WTC11 (cell line): ENCODE results near the gene MCCC2. TPM values are rescaled to one million over a fixed set of nuclear protein-coding genes. Genes with fewer than 3 reads are reported as not detected.
"Not testable (repeated sequence)": the region's sequence is repeated elsewhere in the genome, so short reads cannot be mapped to it uniquely, and the experiment has no call there.

ENCODE experiments used
- ATAC-seq: fragments of 200-7000 bp; cut with Tn5 transposase; 2 replicates; pipeline ENCODE4 v1.10.0; 2021; ENCODE audit warnings: mild to moderate bottlenecking, moderate library complexity
- CTCF ChIA-PET: fragments of 300-600 bp; sonication (Branson Sonifier 250); formaldehyde crosslinking; loops from one replicate; lab custom pipeline; 2021; ENCODE audit warnings: antibody characterized with exemption; lab: Charles Lee
- POLR2A ChIA-PET: fragments of 350-600 bp; sonication (Branson Sonifier 250); formaldehyde crosslinking; loops from one replicate; lab custom pipeline; 2021; ENCODE audit warnings: antibody characterized with exemption; lab: Charles Lee
- DNase-seq: peaks from one replicate; pipeline ENCODE4 v3.0.0; 2021; ENCODE audit warnings: low spot score
- H3K27ac Mint-ChIP-seq: 2 replicates; pipeline ENCODE4 v1.8.0; 2021; ENCODE audit warnings: mixed read lengths
- H3K27me3 Mint-ChIP-seq: 2 replicates; pipeline ENCODE4 v1.8.0; 2021; ENCODE audit warnings: low read depth, mild to moderate bottlenecking, moderate library complexity, mixed read lengths
- H3K36me3 Mint-ChIP-seq: 2 replicates; pipeline ENCODE4 v1.8.0; 2021; ENCODE audit warnings: mixed read lengths
- H3K4me1 Mint-ChIP-seq: 2 replicates; pipeline ENCODE4 v1.8.0; 2022; ENCODE audit warnings: mixed read lengths
- H3K4me3 Mint-ChIP-seq: 2 replicates; pipeline ENCODE4 v1.8.0; 2021; ENCODE audit warnings: mild to moderate bottlenecking, moderate library complexity, mixed read lengths
- H3K9me3 Mint-ChIP-seq: 2 replicates; pipeline ENCODE4 v1.8.0; 2021; ENCODE audit warnings: mixed read lengths
- ARID4B ChIP-seq: sonication (generic); formaldehyde crosslinking; IDR thresholded peaks from 2 replicates; pipeline ENCODE4 v1.8.0; 2023; ENCODE audit warnings: missing genetic modification reagents, mild to moderate bottlenecking, borderline replicate concordance
- ATF6 ChIP-seq: sonication (generic); formaldehyde crosslinking; IDR thresholded peaks from 2 replicates; pipeline ENCODE4 v1.8.1; 2023; ENCODE audit warnings: mild to moderate bottlenecking, missing genetic modification reagents
- CBFB ChIP-seq: sonication (generic); formaldehyde crosslinking; IDR thresholded peaks from 2 replicates; pipeline ENCODE4 v1.8.1; 2022; ENCODE audit warnings: mild to moderate bottlenecking, low read depth, missing genetic modification reagents
- CTCF ChIP-seq: fragments of 200-600 bp; IDR thresholded peaks from 2 replicates; pipeline ENCODE4 v1.8.0; 2022; ENCODE audit warnings: antibody characterized with exemption
- E2F1 ChIP-seq: sonication (generic); formaldehyde crosslinking; IDR thresholded peaks from 2 replicates; pipeline ENCODE4 v1.8.0; 2022; ENCODE audit warnings: mild to moderate bottlenecking, missing genetic modification reagents
- E2F4 ChIP-seq: sonication (generic); formaldehyde crosslinking; IDR thresholded peaks from 2 replicates; pipeline ENCODE4 v1.8.1; 2022; ENCODE audit warnings: low read depth, mild to moderate bottlenecking, moderate library complexity, missing genetic modification reagents, borderline replicate concordance
- ETV6 ChIP-seq: sonication (generic); formaldehyde crosslinking; IDR thresholded peaks from 2 replicates; pipeline ENCODE4 v1.8.1; 2022; ENCODE audit warnings: mild to moderate bottlenecking, missing genetic modification reagents
- FOXK1 ChIP-seq: sonication (generic); formaldehyde crosslinking; IDR thresholded peaks from 2 replicates; pipeline ENCODE4 v1.8.0; 2022; ENCODE audit warnings: mild to moderate bottlenecking, moderate library complexity, missing genetic modification reagents
- FOXP1 ChIP-seq: sonication (generic); formaldehyde crosslinking; IDR thresholded peaks from 2 replicates; pipeline ENCODE4 v1.8.0; 2022; ENCODE audit warnings: missing genetic modification reagents, mild to moderate bottlenecking, moderate library complexity, borderline replicate concordance
- FOXP4 ChIP-seq: sonication (generic); formaldehyde crosslinking; IDR thresholded peaks from 2 replicates; pipeline ENCODE4 v1.8.0; 2022; ENCODE audit warnings: mild to moderate bottlenecking, missing genetic modification reagents
- GRHL2 ChIP-seq: fragments of 250-450 bp; sonication (Bioruptor Pico); IDR thresholded peaks from 2 replicates; pipeline ENCODE4 v1.8.0; 2022; ENCODE audit warnings: mild to moderate bottlenecking, moderate library complexity; ENCODE audit not compliant: insufficient replicate concordance, severe bottlenecking
- MYBL2 ChIP-seq: sonication (generic); formaldehyde crosslinking; IDR thresholded peaks from 2 replicates; pipeline ENCODE4 v1.8.1; 2023; ENCODE audit warnings: mild to moderate bottlenecking, moderate library complexity, missing genetic modification reagents
- NR1H2 ChIP-seq: sonication (generic); formaldehyde crosslinking; IDR thresholded peaks from 2 replicates; pipeline ENCODE4 v1.9.0; 2021; ENCODE audit warnings: mild to moderate bottlenecking, moderate library complexity, missing genetic modification reagents
- NR3C1 ChIP-seq: sonication (generic); formaldehyde crosslinking; conservative IDR thresholded peaks from 2 replicates; pipeline ENCODE4 v1.8.1; 2023; ENCODE audit warnings: low read depth, mild to moderate bottlenecking, missing genetic modification reagents
- TCF7 ChIP-seq: sonication (generic); formaldehyde crosslinking; IDR thresholded peaks from 2 replicates; pipeline ENCODE4 v1.8.0; 2022; ENCODE audit warnings: mild to moderate bottlenecking, low read depth, missing genetic modification reagents, moderate library complexity
- ZNF121 ChIP-seq: sonication (generic); formaldehyde crosslinking; IDR thresholded peaks from 2 replicates; pipeline ENCODE4 v1.8.0; 2023; ENCODE audit warnings: missing genetic modification reagents
- ZNF416 ChIP-seq: fragments of 250-450 bp; sonication (Bioruptor Pico); IDR thresholded peaks from 2 replicates; pipeline ENCODE4 v1.9.0; 2021; ENCODE audit warnings: mild to moderate bottlenecking, inconsistent platforms
- ZNF512 ChIP-seq: sonication (generic); formaldehyde crosslinking; IDR thresholded peaks from 2 replicates; pipeline ENCODE4 v1.8.1; 2022; ENCODE audit warnings: missing genetic modification reagents, borderline replicate concordance
- total RNA-seq: library from RNA; stranded (reverse); gene quantifications from 3 replicates; pipeline ENCODE4 v1.2.3, GENCODE V29; 2021

Gene MCCC2
- total RNA-seq, 1 experiment from 2014 or later, result 65.0 TPM

- Mint-ChIP-seq H3K9me3 (peaks cover 10% of the 10 kb centered on the region), H3K36me3 (peaks cover 41% of the 10 kb centered on the region)
- CTCF ChIA-PET, result interaction anchor here (1.2 kb wide), 1 partner anchor 9 kb away, joined by 3 read pairs; no protein-coding TSS in a partner anchor
- POLR2A ChIA-PET, H3K27me3 Mint-ChIP-seq, H3K27ac Mint-ChIP-seq, H3K4me1 Mint-ChIP-seq, ATAC-seq, H3K4me3 Mint-ChIP-seq, DNase-seq: not testable (repeated sequence)
These were observed 22.8 kb downstream of the MCCC2 start for GRCh38 chr5:71609916-71610315.

- TF ChIP-seq NR1H2 (CRISPR knock-in tag) (no peak), ZNF416 (CRISPR knock-in tag) (no peak), E2F1 (no peak), CBFB (CRISPR knock-in tag) (no peak), CTCF (no peak), FOXP1 (CRISPR knock-in tag) (no peak), MYBL2 (CRISPR knock-in tag) (no peak), GRHL2 (CRISPR knock-in tag) (no peak), ARID4B (CRISPR knock-in tag) (no peak), ETV6 (CRISPR knock-in tag) (no peak), ZNF121 (CRISPR knock-in tag) (no peak), ZNF512 (CRISPR knock-in tag) (no peak), ATF6 (no peak), NR3C1 (CRISPR knock-in tag) (no peak), FOXK1 (CRISPR knock-in tag) (no peak), TCF7 (CRISPR knock-in tag) (no peak), E2F4 (no peak), FOXP4 (CRISPR knock-in tag) (no peak)
- Mint-ChIP-seq H3K9me3 (peaks cover 6% of the 10 kb centered on the region), H3K36me3 (peaks cover 22% of the 10 kb centered on the region), H3K4me1 (no peaks in the 10 kb centered on the region), H3K4me3 (no peak overlapping the region), H3K27ac (no peak overlapping the region), H3K27me3 (no peaks in the 10 kb centered on the region)
- ChIA-PET POLR2A (no interaction called here), CTCF (no interaction called here)
- DNase-seq (no peak), ATAC-seq (no peak)
These were observed 28.7 kb downstream of the MCCC2 start for GRCh38 chr5:71615809-71616208.
